Amygdala (tissue), 56 donors: Measurements from ENCODE around the gene HINT1.

Experiments
- DNase-seq, 56 donors: peaks; one replicate each; lab custom pipeline; 2025; lab: John Stamatoyannopoulos, UW

HINT1 gene

DNA sequence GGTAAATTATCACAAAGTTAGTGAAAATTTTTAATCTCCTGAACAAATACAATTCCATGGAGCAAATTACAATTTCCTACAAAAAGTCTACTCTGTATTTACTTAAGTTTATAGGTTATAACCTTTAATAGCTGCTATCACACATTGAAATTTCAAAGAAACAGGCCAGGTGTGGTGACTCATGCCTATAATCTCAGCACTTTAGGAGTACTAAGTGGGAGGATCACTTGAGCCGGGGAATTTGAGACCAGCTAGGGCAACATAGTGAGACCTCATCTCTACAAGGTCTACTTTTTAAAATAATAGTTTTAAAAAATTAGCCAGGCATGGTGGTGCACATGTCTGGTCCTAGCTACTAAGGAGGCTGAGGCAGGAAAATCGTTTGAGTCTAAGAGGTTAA, 50.3 kb downstream of the HINT1 start:
- no peak for DNase-seq

DNA sequence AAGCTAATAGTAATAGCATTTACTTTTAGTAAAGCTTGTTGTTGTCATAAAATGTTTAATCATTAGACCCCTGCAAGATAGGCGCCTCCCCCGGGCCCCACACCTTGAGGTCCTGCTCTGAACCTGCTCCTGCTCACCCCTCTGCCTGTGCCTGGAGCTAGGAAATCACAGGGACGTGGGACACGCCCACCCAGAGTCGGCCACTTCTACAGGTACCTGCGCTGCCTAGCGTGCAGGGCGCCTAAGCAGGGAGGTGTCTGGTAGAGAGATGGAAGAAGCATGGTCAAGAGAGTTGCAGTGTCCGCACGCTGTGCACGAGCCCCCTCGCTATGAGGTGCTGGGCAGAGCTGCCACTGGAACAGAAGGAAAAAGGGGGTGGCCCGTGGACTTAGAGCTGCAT, 52.6 kb downstream of the HINT1 start:
- DNase-seq, result no peak

DNA sequence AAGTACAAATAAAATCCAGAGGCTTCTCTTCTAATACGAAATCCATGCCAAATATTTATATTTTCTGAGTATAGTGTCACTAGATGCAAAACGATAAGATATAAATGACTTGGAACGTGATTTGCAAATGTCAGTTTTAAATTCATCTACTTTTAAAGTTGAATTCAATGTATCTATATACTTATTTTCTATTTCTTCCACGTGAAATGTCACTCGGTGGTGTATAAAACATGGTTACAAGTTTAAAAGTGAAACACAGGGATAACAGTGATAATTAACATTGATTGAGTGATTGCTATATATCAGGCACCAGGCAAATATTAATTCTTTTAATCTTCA, 54.8 kb downstream of the HINT1 start:
- no peak for DNase-seq

DNA sequence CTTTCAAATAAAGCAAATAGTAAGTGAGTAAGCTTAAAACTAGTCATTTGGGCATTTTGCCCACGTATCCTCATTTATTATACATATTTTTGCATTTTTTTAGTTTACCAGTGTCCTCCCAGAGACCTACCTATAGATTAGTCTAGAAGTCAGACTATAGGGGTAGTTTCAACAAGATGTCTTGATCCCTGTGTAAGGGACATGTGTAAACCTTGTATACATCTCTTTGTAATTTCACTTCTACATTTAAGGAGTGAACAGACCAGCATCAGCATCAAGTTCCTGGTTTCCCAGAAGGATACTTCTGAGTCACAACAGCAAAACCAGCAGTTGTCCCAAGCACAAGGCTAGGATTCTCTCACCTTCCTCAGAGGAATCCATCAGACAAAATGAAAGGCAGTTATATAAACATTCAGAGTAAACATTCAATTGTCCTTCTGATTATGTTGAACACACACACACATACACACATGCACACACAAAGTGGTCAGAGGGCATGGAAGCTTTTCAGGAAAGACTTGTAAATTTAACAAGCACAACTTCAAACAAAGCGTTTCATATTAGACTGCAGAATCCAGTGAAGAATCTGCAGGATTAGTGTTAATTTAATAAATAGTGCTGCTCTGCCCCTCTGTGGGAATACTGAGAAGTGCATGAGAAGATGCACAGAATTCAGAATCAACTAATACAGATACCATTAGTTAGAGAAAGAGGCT, 55.4 kb downstream of the HINT1 start:
- peak in 11 of 56 donors; percentile 1 to 68 (median 17) for DNase-seq
